A673 (cell line): ENCODE data around the gene BMPR1A. TPM values are rescaled to one million over a fixed set of nuclear protein-coding genes. Genes with fewer than 3 reads are reported as not detected.
A peak's percentile ranks its signal among the peaks of the same experiment; 100 is the strongest.

Source experiments
- BruUV-seq: library from RNA; stranded (reverse); fragments of 400-500 nt; replicated peaks from 2 replicates; lab custom pipeline; 2021; lab: Mats Ljungman, UMichigan
- CTCF ChIA-PET: fragments of 300-600 bp; sonication (Branson Sonifier 250); formaldehyde crosslinking; loops from one replicate; lab custom pipeline; 2022; ENCODE audit warnings: antibody characterized with exemption; lab: Charles Lee
- POLR2A ChIA-PET: fragments of 300-600 bp; sonication (Branson Sonifier 250); formaldehyde crosslinking; loops from one replicate; lab custom pipeline; 2022; ENCODE audit warnings: antibody characterized with exemption; ENCODE audit not compliant: low non-redundant PET; lab: Charles Lee
- DNase-seq: peaks from one replicate; pipeline ENCODE4 v3.0.0-alpha.2; 2015; ENCODE audit warnings: low spot score
- H3K27ac ChIP-seq: fragments of 200-600 bp; sonication (generic); 2 replicates; pipeline ENCODE4 v1.5.1; 2016; ENCODE audit warnings: mixed run types, low read depth, mild to moderate bottlenecking, mixed read lengths, antibody characterized with exemption, low read length; ENCODE audit not compliant: poor library complexity, severe bottlenecking
- H3K27me3 ChIP-seq: fragments of 200-600 bp; sonication (generic); replicated peaks from 2 replicates; pipeline ENCODE4 v1.6.1; 2017; ENCODE audit warnings: mixed run types, low read depth, mild to moderate bottlenecking, mixed read lengths, antibody characterized with exemption, low read length; ENCODE audit not compliant: insufficient read depth, poor library complexity
- H3K36me3 ChIP-seq: fragments of 200-600 bp; sonication (generic); 2 replicates; pipeline ENCODE4 v1.6.1; 2016; ENCODE audit warnings: mixed run types, mild to moderate bottlenecking, mixed read lengths, antibody characterized with exemption, low read length; ENCODE audit not compliant: insufficient read depth, poor library complexity, severe bottlenecking
- H3K4me1 ChIP-seq: fragments of 200-600 bp; sonication (generic); 2 replicates; pipeline ENCODE4 v1.6.1; 2017; ENCODE audit warnings: mixed run types, mild to moderate bottlenecking, mixed read lengths, antibody characterized with exemption, low read length; ENCODE audit not compliant: insufficient read depth, poor library complexity, severe bottlenecking
- H3K4me3 ChIP-seq: fragments of 200-600 bp; sonication (generic); 2 replicates; pipeline ENCODE4 v1.5.1; 2016; ENCODE audit warnings: low read depth, mixed run types, mild to moderate bottlenecking, mixed read lengths, low read length; ENCODE audit not compliant: poor library complexity, severe bottlenecking
- H3K9me3 ChIP-seq: fragments of 200-600 bp; sonication (generic); 2 replicates; pipeline ENCODE4 v1.6.1; 2016; ENCODE audit warnings: mixed run types, low read depth, mild to moderate bottlenecking, mixed read lengths, antibody characterized with exemption, low read length; ENCODE audit not compliant: poor library complexity, severe bottlenecking
- EZH2 ChIP-seq: fragments of 200-600 bp; sonication (generic); IDR thresholded peaks from 2 replicates; pipeline ENCODE4 v1.6.1; 2017; ENCODE audit warnings: borderline replicate concordance, low read depth, mild to moderate bottlenecking, mixed read lengths, antibody characterized with exemption, low read length; ENCODE audit not compliant: poor library complexity, severe bottlenecking
- intact Hi-C: fragments of 100-400 bp; cut with micrococcal nuclease; formaldehyde crosslinking; loops from one replicate; pipeline ENCODE4 v1.10.0; 2022; ENCODE audit not compliant: unreplicated experiment
- total RNA-seq: library from RNA; stranded (reverse); gene quantifications from 2 replicates; pipeline ENCODE4 v1.2.3, GENCODE V29; 2021
- TF ChIP-seq, protein P1 (sequence below): fragments of 300-800, 200-600 bp; sonication (generic); conservative IDR thresholded peaks from 2 replicates; pipeline ENCODE4 v1.5.1; 2017; ENCODE audit warnings: low read depth, mild to moderate bottlenecking, antibody characterized with exemption, low read length, moderate library complexity, mixed read lengths

BMPR1A gene
- total RNA-seq, 1 experiment from 2014 or later: 136 TPM

DNA sequence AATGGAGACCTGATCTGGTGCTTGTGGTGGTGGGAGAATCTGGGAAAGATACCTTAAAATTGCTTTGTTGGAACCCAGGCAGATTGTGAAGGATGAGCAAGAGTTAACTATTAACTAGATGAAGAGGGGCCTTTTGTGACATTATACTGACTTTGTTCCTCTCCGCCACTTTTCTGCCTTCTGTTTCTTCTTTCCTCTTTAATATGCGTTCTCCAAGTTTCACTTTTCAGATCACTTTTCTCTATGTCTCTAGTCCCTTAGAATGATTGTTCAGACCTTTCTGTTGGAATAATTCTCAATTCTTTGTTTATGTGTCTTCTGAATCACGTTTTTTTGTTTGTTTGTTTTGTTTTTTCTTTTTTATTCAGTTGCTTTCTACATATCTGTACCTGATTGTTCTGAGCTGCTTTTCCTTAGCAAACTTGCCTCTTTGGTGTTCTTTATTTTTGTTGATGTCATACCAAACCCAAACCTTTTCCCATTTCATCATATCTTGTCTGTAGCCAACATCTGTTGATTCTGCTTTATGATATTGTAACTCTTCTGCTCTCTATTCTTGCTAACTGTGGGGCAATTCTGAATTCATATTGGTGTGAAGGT, 2.8 kb downstream of the BMPR1A start:
- H3K4me3 ChIP-seq: peak overlapping the region; percentile 93
- intact Hi-C loops: loop anchor here (5.0 kb wide), 1 partner anchor 128 kb away; no protein-coding TSS in a partner anchor
- BruUV-seq: no TSS peak
- DNase-seq: peak; percentile 37
- peaks cover 5% of the 10 kb centered on the region for H3K36me3 ChIP-seq
- peak overlapping the region; percentile 97 for H3K27ac ChIP-seq
- peaks cover 30% of the 10 kb centered on the region for H3K4me1 ChIP-seq
- H3K9me3 ChIP-seq: no peaks in the 10 kb centered on the region
- POLR2A ChIA-PET: no interaction called here
- TF ChIP-seq, protein P1, sequence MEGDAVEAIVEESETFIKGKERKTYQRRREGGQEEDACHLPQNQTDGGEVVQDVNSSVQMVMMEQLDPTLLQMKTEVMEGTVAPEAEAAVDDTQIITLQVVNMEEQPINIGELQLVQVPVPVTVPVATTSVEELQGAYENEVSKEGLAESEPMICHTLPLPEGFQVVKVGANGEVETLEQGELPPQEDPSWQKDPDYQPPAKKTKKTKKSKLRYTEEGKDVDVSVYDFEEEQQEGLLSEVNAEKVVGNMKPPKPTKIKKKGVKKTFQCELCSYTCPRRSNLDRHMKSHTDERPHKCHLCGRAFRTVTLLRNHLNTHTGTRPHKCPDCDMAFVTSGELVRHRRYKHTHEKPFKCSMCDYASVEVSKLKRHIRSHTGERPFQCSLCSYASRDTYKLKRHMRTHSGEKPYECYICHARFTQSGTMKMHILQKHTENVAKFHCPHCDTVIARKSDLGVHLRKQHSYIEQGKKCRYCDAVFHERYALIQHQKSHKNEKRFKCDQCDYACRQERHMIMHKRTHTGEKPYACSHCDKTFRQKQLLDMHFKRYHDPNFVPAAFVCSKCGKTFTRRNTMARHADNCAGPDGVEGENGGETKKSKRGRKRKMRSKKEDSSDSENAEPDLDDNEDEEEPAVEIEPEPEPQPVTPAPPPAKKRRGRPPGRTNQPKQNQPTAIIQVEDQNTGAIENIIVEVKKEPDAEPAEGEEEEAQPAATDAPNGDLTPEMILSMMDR: no peak
- no peak for TF ChIP-seq EZH2
- CTCF ChIA-PET: no interaction called here
- H3K27me3 ChIP-seq: no peaks in the 10 kb centered on the region

DNA sequence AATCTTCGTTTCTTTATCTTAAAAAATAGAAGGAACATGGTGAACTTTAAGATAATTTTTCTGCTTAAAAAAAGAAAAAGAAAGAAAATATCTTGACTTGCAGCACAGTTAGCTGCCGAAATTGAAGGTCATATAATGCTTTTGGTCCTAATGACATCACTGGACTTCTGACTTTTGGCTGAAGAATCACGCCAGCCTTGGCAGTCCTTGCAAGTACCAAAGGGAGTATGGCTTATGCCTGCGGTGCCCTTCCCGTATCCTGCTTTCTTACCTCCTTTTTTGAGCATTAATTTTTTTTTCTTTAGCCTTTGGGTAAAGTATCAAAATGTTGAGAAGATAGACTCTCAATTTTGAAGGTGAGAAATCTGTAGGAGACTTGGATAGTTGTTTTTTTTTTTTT, 7.0 kb downstream of the BMPR1A start:
- no peak for TF ChIP-seq EZH2
- TF ChIP-seq, protein P1: no peak
- intact Hi-C loops: no loop called here
- CTCF ChIA-PET: no interaction called here
- POLR2A ChIA-PET: no interaction called here
- peaks cover 5% of the 10 kb centered on the region for H3K36me3 ChIP-seq
- peak overlapping the region; percentile 22 for H3K27ac ChIP-seq
- no peaks in the 10 kb centered on the region for H3K27me3 ChIP-seq
- H3K4me3 ChIP-seq: no peak overlapping the region
- no TSS peak for BruUV-seq
- no peaks in the 10 kb centered on the region for H3K9me3 ChIP-seq
- peaks cover 40% of the 10 kb centered on the region for H3K4me1 ChIP-seq
- no peak for DNase-seq

DNA sequence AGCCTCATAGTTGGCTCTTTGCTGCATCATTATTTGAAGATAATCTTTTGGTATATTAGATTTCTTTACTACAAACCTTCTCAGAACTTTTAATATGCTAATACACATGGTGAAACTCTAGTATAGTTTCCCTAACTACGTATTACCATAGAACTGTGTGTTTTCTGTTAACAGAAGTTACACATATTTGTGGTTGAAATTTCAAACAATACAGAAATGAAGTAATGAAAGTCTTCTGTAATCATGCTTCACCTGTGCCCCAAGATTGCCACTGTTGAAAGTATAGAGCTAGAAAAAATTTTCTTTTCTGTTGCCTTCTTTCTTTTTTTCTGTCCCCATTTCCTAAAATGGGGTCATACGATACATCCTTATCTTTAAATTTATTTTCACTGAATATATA, 9.1 kb downstream of the BMPR1A start:
- ChIA-PET POLR2A (interaction anchor here (0.6 kb wide), 1 partner anchor 89 kb away, joined by 4 read pairs; no protein-coding TSS in a partner anchor), CTCF (no interaction called here)
- H3K9me3 ChIP-seq: no peaks in the 10 kb centered on the region
- BruUV-seq: no TSS peak
- intact Hi-C loops: no loop called here
- no peak overlapping the region for H3K4me3 ChIP-seq
- peaks cover 2% of the 10 kb centered on the region for H3K36me3 ChIP-seq
- no peak for DNase-seq
- TF ChIP-seq, protein P1: no peak
- no peak for TF ChIP-seq EZH2
- peaks cover 51% of the 10 kb centered on the region for H3K4me1 ChIP-seq
- H3K27ac ChIP-seq: no peak overlapping the region
- no peaks in the 10 kb centered on the region for H3K27me3 ChIP-seq
